Measurements from ENCODE around the gene PTGER1.

Gene PTGER1

DNA sequence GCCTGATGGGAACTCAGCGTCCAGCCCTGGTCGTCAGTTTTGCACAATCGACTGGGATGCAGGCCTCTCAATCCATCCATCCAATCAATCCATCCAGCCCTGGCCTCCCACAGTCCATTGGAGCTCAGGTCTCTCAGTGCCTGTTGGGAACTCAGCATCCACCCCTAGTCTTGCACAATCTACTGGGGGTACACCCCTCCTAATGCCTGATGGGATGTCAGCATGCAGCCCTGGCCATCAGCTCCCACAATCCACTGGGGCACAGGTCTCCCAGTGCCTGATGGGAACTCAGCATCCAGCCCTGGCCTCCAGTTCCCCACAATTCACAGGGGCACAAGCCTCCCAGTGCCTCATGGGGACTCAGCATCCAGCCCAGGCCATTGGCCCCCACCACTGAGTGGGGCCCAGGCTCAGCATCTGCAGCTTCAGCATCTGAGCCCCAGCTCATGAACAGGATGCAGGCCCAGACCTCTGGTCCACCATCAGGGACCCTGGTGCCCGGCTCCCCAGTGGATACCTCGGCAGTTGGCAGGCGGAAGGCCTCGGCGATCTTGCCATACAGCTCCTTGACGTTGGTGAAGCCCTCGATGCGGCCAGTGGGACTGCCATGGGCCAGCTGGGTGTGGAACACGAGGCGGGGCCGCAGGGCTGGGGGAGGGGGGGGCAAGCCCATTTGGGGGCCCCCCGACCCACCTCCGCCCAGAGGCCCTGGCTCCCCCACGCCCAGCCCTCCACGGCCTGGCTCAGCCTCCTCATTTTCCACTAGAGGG is 7.2 kb upstream of the PTGER1 start:
- Histone ChIP-seq H3K14ac (ENCODE audit: low read length) (no peak overlapping the region), H4K8ac (ENCODE audit: low read depth, low read length) (peak overlapping the region; percentile 30), H4K91ac (ENCODE audit: low read depth, low read length, poor library complexity) (no peak overlapping the region), H3K79me1 (ENCODE audit: low read depth, low read length) (peaks cover 8% of the 10 kb centered on the region), H3K27me3 (ENCODE audit: control insufficient read depth in 3 of 3, insufficient read depth in 3 of 3, low read depth in 1 of 3, low read length in 3 of 3) (no peaks in the 10 kb centered on the region), H3K23ac (ENCODE audit: low read depth, low read length, poor library complexity) (peak overlapping the region; percentile 65), H3K4me2 (ENCODE audit: insufficient read depth, low read length, poor library complexity, severe bottlenecking) (no peak overlapping the region), H2AFZ (ENCODE audit: low read length) (no peak overlapping the region), H3K27ac (replicated peaks; ENCODE audit: low read length) (no peak overlapping the region), H2BK12ac (ENCODE audit: low read length) (no peak overlapping the region), H3K4me1 (ENCODE audit: control insufficient read depth in 2 of 2, insufficient read depth in 1 of 2, low read depth in 1 of 2, low read length in 2 of 2) (peaks cover 0 to 4% of the 10 kb centered on the region in 2 donors), H3K9ac (ENCODE audit: low read depth, low read length, poor library complexity) (no peak overlapping the region), H3K18ac (ENCODE audit: low read length) (no peak overlapping the region), H2AK5ac (ENCODE audit: low read depth, low read length) (no peak overlapping the region), H3K36me3 (replicated peaks in 1 of 2; ENCODE audit: control insufficient read depth in 2 of 2, insufficient read depth in 2 of 2, low read length in 2 of 2) (peaks cover 23 to 56% of the 10 kb centered on the region in 2 donors), H2BK120ac (ENCODE audit: low read depth, low read length) (no peak overlapping the region), H3K4ac (ENCODE audit: low read length) (no peak overlapping the region), H2BK15ac (ENCODE audit: low read length) (no peak overlapping the region), H3K9me3 (replicated peaks in 1 of 2; ENCODE audit: control insufficient read depth in 2 of 2, insufficient read depth in 1 of 2, low read depth in 1 of 2, low read length in 2 of 2) (no peaks in the 10 kb centered on the region), H2BK5ac (ENCODE audit: low read length) (peak overlapping the region; percentile 82), H3K4me3 (ENCODE audit: low read length in 2 of 2) (no peak overlapping the region)
- no CpG with 5 or more reads among the region's 18 CpGs for WGBS, 2 donors (ENCODE audit: extremely low coverage in 2 of 2, insufficient read length in 2 of 2, insufficient replicate concordance in 1 of 2)
- no peak for DNase-seq (ENCODE audit: low spot score)

DNA sequence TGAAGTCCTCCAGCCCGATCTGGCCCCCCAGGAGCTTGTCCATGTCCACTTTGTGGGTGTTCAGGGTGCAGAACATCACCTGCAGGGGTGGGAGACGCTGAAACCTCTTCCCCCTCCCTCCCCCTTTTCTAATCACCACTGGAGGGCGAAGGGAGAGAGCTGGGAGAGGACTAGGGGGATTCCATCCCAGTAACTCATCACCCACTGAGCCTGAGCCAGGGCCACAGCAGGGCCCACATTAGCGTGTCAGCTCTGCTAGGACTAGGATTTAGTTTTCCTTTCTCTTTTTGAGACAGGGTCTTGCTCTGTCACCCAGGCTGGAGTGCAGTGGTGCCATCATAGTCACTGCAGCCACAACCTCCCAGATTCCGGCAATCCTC is 5.5 kb upstream of the PTGER1 start:
- DNase-seq (ENCODE audit: low spot score) = no peak
- no peak overlapping the region for H2BK5ac ChIP-seq (ENCODE audit: low read length)
- no peaks in the 10 kb centered on the region for H3K27me3 ChIP-seq (ENCODE audit: control insufficient read depth in 3 of 3, insufficient read depth in 3 of 3, low read depth in 1 of 3, low read length in 3 of 3)
- peak overlapping the region; percentile 94 for H2AK5ac ChIP-seq (ENCODE audit: low read depth, low read length)
- H3K27ac ChIP-seq (replicated peaks; ENCODE audit: low read length) = no peak overlapping the region
- H3K4ac ChIP-seq (ENCODE audit: low read length) = no peak overlapping the region
- H3K9me3 ChIP-seq (replicated peaks in 1 of 2; ENCODE audit: control insufficient read depth in 2 of 2, insufficient read depth in 1 of 2, low read depth in 1 of 2, low read length in 2 of 2) = no peaks in the 10 kb centered on the region
- H3K4me2 ChIP-seq (ENCODE audit: insufficient read depth, low read length, poor library complexity, severe bottlenecking) = no peak overlapping the region
- no peak overlapping the region for H3K14ac ChIP-seq (ENCODE audit: low read length)
- H4K91ac ChIP-seq (ENCODE audit: low read depth, low read length, poor library complexity) = no peak overlapping the region
- WGBS, 2 donors (ENCODE audit: extremely low coverage in 2 of 2, insufficient read length in 2 of 2, insufficient replicate concordance in 1 of 2) = no CpG with 5 or more reads among the region's 5 CpGs
- H3K36me3 ChIP-seq (replicated peaks in 1 of 2; ENCODE audit: control insufficient read depth in 2 of 2, insufficient read depth in 2 of 2, low read length in 2 of 2) = peaks cover 19 to 53% of the 10 kb centered on the region in 2 donors
- H3K18ac ChIP-seq (ENCODE audit: low read length) = no peak overlapping the region
- H3K79me1 ChIP-seq (ENCODE audit: low read depth, low read length) = peaks cover 5% of the 10 kb centered on the region
- no peak overlapping the region for H3K9ac ChIP-seq (ENCODE audit: low read depth, low read length, poor library complexity)
- H3K23ac ChIP-seq (ENCODE audit: low read depth, low read length, poor library complexity) = no peak overlapping the region
- no peak overlapping the region for H2BK120ac ChIP-seq (ENCODE audit: low read depth, low read length)
- no peak overlapping the region for H2BK15ac ChIP-seq (ENCODE audit: low read length)
- no peak overlapping the region for H3K4me3 ChIP-seq (ENCODE audit: low read length in 2 of 2)
- peaks cover 0 to 8% of the 10 kb centered on the region in 2 donors for H3K4me1 ChIP-seq (ENCODE audit: control insufficient read depth in 2 of 2, insufficient read depth in 1 of 2, low read depth in 1 of 2, low read length in 2 of 2)
- no peak overlapping the region for H2BK12ac ChIP-seq (ENCODE audit: low read length)
- no peak overlapping the region for H4K8ac ChIP-seq (ENCODE audit: low read depth, low read length)
- H2AFZ ChIP-seq (ENCODE audit: low read length) = no peak overlapping the region

DNA sequence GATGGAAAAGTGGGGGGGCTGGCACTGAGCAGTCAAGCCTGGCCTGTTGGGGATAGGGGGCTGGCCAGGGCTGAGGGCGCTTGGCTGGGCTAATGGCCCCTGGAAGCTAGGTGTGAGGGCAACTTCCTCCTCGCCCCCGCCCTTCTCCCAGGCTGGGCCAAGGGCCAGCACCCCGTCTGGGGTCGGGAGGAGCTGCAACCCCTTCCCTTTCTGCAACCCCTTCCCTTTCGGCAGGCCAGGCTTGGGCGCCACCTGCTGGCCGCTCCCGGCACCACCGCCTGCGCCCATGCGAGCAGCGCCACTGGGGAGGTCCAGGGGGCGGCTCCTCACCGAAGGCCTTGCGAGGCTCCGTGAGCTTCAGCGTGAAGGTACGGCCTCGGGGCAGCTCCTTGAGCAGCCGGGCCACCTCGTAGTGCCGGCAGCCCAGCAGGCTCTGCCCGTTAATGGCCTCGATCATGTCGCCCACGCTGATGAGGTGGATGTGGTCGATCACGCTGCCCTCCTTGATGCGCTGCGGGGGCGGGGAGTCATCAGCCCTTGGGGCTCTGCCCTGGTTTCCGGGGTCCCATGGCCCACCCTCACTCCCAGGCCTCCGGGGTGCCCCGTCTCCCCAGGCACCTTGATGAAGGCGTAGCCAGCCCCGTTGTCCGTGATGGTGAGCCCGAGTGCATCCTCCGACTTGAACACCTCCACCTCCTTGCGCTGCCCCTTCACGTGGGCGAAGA is 5.0 kb upstream of the PTGER1 start:
- Histone ChIP-seq H2BK15ac (ENCODE audit: low read length) (peak overlapping the region; percentile 24), H3K14ac (ENCODE audit: low read length) (no peak overlapping the region), H2BK120ac (ENCODE audit: low read depth, low read length) (peak overlapping the region; percentile 95), H4K91ac (ENCODE audit: low read depth, low read length, poor library complexity) (no peak overlapping the region), H3K23ac (ENCODE audit: low read depth, low read length, poor library complexity) (peak overlapping the region; percentile 25), H3K9me3 (replicated peaks in 1 of 2; ENCODE audit: control insufficient read depth in 2 of 2, insufficient read depth in 1 of 2, low read depth in 1 of 2, low read length in 2 of 2) (no peaks in the 10 kb centered on the region), H3K4me1 (ENCODE audit: control insufficient read depth in 2 of 2, insufficient read depth in 1 of 2, low read depth in 1 of 2, low read length in 2 of 2) (peaks cover 0 to 11% of the 10 kb centered on the region in 2 donors), H2BK12ac (ENCODE audit: low read length) (peak overlapping the region; percentile 58), H3K79me1 (ENCODE audit: low read depth, low read length) (peaks cover 5% of the 10 kb centered on the region), H3K18ac (ENCODE audit: low read length) (peak overlapping the region; percentile 85), H3K27ac (replicated peaks; ENCODE audit: low read length) (no peak overlapping the region), H3K4me2 (ENCODE audit: insufficient read depth, low read length, poor library complexity, severe bottlenecking) (no peak overlapping the region), H3K4me3 (ENCODE audit: low read length in 2 of 2) (no peak overlapping the region), H2AK5ac (ENCODE audit: low read depth, low read length) (peak overlapping the region; percentile 94), H3K36me3 (replicated peaks in 1 of 2; ENCODE audit: control insufficient read depth in 2 of 2, insufficient read depth in 2 of 2, low read length in 2 of 2) (peaks cover 19 to 50% of the 10 kb centered on the region in 2 donors), H4K8ac (ENCODE audit: low read depth, low read length) (no peak overlapping the region), H2BK5ac (ENCODE audit: low read length) (no peak overlapping the region), H3K4ac (ENCODE audit: low read length) (no peak overlapping the region), H3K9ac (ENCODE audit: low read depth, low read length, poor library complexity) (peak overlapping the region; percentile 77), H3K27me3 (ENCODE audit: control insufficient read depth in 3 of 3, insufficient read depth in 3 of 3, low read depth in 1 of 3, low read length in 3 of 3) (no peaks in the 10 kb centered on the region), H2AFZ (ENCODE audit: low read length) (no peak overlapping the region)
- no CpG with 5 or more reads among the region's 43 CpGs for WGBS, 2 donors (ENCODE audit: extremely low coverage in 2 of 2, insufficient read length in 2 of 2, insufficient replicate concordance in 1 of 2)
- DNase-seq (ENCODE audit: low spot score) = peak; percentile 66

DNA sequence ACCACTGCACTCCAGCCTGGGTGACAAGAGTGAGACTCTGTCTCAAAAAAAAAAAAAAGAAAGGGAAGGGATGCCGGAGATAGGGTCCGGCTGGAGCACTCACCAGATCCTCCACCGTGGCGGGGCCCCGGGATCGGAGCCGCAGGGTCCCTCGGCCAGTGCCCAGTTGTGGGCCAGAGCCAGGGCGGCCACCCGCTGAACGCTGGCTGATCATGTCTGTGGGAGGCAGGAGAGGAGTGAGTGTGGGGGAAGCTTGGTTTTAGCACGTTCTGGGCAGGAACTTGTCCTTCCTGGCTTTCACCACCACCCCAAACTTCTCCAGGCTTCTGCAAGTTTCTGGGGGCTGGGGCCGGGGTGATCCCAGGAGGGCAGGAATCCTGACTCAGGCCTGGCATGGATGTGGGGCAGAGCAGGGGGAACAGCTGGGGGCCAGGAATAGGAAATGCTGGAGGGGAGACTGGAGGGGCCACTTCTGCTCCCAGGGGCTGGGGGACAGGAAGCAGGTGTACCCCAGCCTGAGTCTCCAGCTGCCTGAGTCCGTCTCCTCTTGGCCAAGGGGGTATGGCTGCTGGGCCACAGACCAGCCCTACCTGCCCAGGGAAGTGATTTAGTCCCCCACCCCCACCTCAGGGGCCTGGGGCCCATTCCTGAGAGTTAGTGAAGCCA is 4.3 kb upstream of the PTGER1 start:
- H3K27ac ChIP-seq (replicated peaks; ENCODE audit: low read length) = no peak overlapping the region
- peak overlapping the region; percentile 58 for H2BK12ac ChIP-seq (ENCODE audit: low read length)
- H3K18ac ChIP-seq (ENCODE audit: low read length) = peak overlapping the region; percentile 85
- peak overlapping the region; percentile 25 for H3K23ac ChIP-seq (ENCODE audit: low read depth, low read length, poor library complexity)
- no peak overlapping the region for H4K8ac ChIP-seq (ENCODE audit: low read depth, low read length)
- no peaks in the 10 kb centered on the region for H3K9me3 ChIP-seq (replicated peaks in 1 of 2; ENCODE audit: control insufficient read depth in 2 of 2, insufficient read depth in 1 of 2, low read depth in 1 of 2, low read length in 2 of 2)
- no CpG with 5 or more reads among the region's 14 CpGs for WGBS, 2 donors (ENCODE audit: extremely low coverage in 2 of 2, insufficient read length in 2 of 2, insufficient replicate concordance in 1 of 2)
- H3K4me2 ChIP-seq (ENCODE audit: insufficient read depth, low read length, poor library complexity, severe bottlenecking) = no peak overlapping the region
- H2AFZ ChIP-seq (ENCODE audit: low read length) = no peak overlapping the region
- H3K4ac ChIP-seq (ENCODE audit: low read length) = no peak overlapping the region
- peaks cover 0 to 3% (median 0%) of the 10 kb centered on the region in 3 experiments for H3K27me3 ChIP-seq (ENCODE audit: control insufficient read depth in 3 of 3, insufficient read depth in 3 of 3, low read depth in 1 of 3, low read length in 3 of 3)
- H3K4me1 ChIP-seq (ENCODE audit: control insufficient read depth in 2 of 2, insufficient read depth in 1 of 2, low read depth in 1 of 2, low read length in 2 of 2) = peaks cover 0 to 16% of the 10 kb centered on the region in 2 donors
- H2BK120ac ChIP-seq (ENCODE audit: low read depth, low read length) = peak overlapping the region; percentile 95
- no peak overlapping the region for H2BK5ac ChIP-seq (ENCODE audit: low read length)
- H3K14ac ChIP-seq (ENCODE audit: low read length) = peak overlapping the region; percentile 40
- peaks cover 5% of the 10 kb centered on the region for H3K79me1 ChIP-seq (ENCODE audit: low read depth, low read length)
- H3K36me3 ChIP-seq (replicated peaks in 1 of 2; ENCODE audit: control insufficient read depth in 2 of 2, insufficient read depth in 2 of 2, low read length in 2 of 2) = peaks cover 19 to 48% of the 10 kb centered on the region in 2 donors
- H3K4me3 ChIP-seq (ENCODE audit: low read length in 2 of 2) = no peak overlapping the region
- no peak overlapping the region for H4K91ac ChIP-seq (ENCODE audit: low read depth, low read length, poor library complexity)
- peak overlapping the region; percentile 77 for H3K9ac ChIP-seq (ENCODE audit: low read depth, low read length, poor library complexity)
- no peak for DNase-seq (ENCODE audit: low spot score)
- peak overlapping the region; percentile 94 for H2AK5ac ChIP-seq (ENCODE audit: low read depth, low read length)
- H2BK15ac ChIP-seq (ENCODE audit: low read length) = no peak overlapping the region
